Hepatic stellate cell (primary cell): Measurements from ENCODE around the gene ANKRD36.
"Not testable (repeated sequence)": the region's sequence is repeated elsewhere in the genome, so short reads cannot be mapped to it uniquely, and the experiment has no call there.

Source experiments
- DNase-seq: peaks from one replicate; pipeline ENCODE4 v3.0.0; 2011; ENCODE audit warnings: low spot score

The ANKRD36 gene

GRCh38 chr2:97293687-97294086 is 180.7 kb downstream of the ANKRD36 start:
- DNase-seq = not testable (repeated sequence)
